AG04449 (cell line): Measurements from ENCODE around the gene ACMSD.

Experiments
- CTCF ChIA-PET: fragments of 350-600 bp; formaldehyde crosslinking; extraction: SDS; loops from one replicate; lab custom pipeline; 2021; ENCODE audit warnings: antibody characterized with exemption; lab: Yijun Ruan, JAX
- POLR2A ChIA-PET: fragments of 400-600, 350-600 bp; formaldehyde crosslinking; extraction: SDS; loops from one replicate; lab custom pipeline; 2020; ENCODE audit warnings: antibody characterized with exemption, inconsistent platforms; lab: Yijun Ruan, JAX
- DNase-seq: peaks from one replicate; pipeline ENCODE4 v3.0.0-alpha.2; 2010; ENCODE audit warnings: low read depth, low spot score
- H3K4me3 ChIP-seq: 2 replicates; pipeline ENCODE4 v1.5.1; 2011; ENCODE audit warnings: low read depth, mild to moderate bottlenecking, control low read depth, low read length
- TF ChIP-seq, protein P1 (sequence below): IDR thresholded peaks from one replicate; pipeline ENCODE4 v1.5.1; 2011; ENCODE audit warnings: mild to moderate bottlenecking, moderate library complexity, low read length, control low read depth, inconsistent platforms; ENCODE audit not compliant: insufficient read depth; ENCODE audit errors: missing control alignments

Gene ACMSD

DNA sequence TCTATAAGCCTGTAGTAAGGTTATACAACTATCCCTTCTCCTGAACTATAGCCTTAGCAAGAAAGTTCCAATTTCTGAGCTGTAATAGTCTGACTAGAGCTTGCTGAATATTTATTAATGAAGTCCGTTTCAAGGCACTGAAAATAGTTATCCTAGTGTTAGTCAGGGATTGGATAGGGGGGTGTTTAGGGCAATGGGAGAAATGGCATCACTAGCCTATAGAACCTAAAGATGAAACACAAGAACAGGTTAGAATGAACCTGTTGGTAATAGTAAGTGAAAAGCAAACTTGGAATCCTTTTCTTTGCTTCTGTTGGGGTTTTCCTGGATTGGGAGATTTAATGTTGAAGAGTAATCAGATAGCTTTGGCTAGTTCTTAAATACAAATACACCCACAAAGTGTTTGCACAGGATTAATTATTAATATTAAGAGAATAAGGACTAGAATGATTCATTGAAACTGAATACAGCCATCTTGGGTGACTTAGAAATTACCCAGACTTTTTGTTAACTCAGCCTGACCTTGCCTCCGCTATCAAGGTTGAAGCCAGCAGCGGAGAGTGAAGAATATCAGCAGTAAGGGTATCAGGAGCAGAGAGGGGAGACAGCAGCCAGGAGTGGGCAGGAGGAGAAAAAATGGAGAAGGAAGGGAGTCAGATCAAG lies 94.6 kb downstream of the ACMSD start:
- TF ChIP-seq, protein P1, sequence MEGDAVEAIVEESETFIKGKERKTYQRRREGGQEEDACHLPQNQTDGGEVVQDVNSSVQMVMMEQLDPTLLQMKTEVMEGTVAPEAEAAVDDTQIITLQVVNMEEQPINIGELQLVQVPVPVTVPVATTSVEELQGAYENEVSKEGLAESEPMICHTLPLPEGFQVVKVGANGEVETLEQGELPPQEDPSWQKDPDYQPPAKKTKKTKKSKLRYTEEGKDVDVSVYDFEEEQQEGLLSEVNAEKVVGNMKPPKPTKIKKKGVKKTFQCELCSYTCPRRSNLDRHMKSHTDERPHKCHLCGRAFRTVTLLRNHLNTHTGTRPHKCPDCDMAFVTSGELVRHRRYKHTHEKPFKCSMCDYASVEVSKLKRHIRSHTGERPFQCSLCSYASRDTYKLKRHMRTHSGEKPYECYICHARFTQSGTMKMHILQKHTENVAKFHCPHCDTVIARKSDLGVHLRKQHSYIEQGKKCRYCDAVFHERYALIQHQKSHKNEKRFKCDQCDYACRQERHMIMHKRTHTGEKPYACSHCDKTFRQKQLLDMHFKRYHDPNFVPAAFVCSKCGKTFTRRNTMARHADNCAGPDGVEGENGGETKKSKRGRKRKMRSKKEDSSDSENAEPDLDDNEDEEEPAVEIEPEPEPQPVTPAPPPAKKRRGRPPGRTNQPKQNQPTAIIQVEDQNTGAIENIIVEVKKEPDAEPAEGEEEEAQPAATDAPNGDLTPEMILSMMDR: no peak
- ChIA-PET CTCF (interaction anchor here (1.2 to 1.3 kb wide), 2 partner anchors 11 to 150 kb away, joined by 3 to 4 read pairs; no protein-coding TSS in a partner anchor), POLR2A (no interaction called here)
- DNase-seq: no peak
- no peak overlapping the region for H3K4me3 ChIP-seq

DNA sequence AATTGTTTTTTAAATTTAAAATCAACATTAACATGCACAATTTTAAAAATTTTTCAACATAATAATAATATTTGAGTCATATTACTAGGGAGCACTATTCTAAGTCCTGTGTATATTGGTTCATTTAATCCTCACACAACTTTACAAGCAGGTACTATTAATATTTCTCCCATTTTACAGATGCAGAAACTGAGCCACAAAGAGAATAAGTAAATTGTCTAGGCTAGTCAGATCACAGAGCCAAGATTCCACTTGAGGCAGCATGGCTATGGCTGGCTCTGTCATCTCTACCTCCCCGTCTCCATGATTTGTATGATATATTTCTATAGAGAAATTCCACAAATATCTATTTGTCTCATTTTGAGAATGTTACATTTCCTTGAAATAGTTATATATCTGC lies 95.3 kb downstream of the ACMSD start:
- CTCF ChIA-PET: no interaction called here
- TF ChIP-seq, protein P1: no peak
- no peak overlapping the region for H3K4me3 ChIP-seq
- POLR2A ChIA-PET: no interaction called here
- DNase-seq: no peak

DNA sequence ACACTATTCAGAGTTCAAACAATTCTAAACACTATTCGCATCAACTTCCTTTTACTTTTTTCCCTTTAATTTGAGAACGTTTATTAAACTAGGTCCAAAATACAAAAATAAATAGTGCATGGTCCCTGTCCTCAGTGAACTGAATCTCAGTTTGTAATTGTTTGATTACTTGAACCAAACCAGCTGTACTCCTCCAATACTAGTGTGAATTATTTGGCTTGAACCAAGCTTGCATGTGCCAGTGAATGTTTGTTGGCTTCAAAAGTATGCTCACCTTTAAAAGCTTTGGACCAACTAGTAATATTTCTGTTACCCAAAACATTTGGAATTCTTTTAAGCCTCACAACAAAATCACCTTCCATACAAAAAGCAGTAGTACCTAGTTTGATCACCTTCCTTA lies 95.7 kb downstream of the ACMSD start:
- no peak overlapping the region for H3K4me3 ChIP-seq
- CTCF ChIA-PET: no interaction called here
- POLR2A ChIA-PET: interaction anchor here (0.7 kb wide), 1 partner anchor 16 kb away, joined by 3 read pairs; no protein-coding TSS in a partner anchor
- no peak for DNase-seq
- TF ChIP-seq, protein P1: no peak

DNA sequence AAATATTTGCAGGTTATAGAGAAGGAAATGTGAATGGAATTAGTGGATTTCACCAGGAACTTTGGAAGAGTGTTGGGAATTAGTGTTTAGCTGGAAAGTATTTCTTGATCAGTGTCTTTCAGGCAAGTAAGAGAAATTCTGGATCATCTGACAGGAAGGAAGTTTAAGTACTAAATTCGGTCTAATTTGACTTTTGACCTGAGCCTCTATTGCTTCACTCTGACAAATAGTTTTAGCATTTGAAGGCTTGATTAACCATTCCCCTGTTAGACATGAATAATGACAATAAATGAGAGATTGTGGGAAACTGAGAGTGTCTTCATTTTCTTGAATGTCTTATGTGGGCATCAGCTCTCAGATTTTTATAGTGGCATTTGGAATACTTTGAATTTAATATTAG lies 96.2 kb downstream of the ACMSD start:
- TF ChIP-seq, protein P1: no peak
- ChIA-PET CTCF (no interaction called here), POLR2A (interaction anchor here (0.7 kb wide), 1 partner anchor 17 kb away, joined by 3 read pairs; no protein-coding TSS in a partner anchor)
- no peak overlapping the region for H3K4me3 ChIP-seq
- DNase-seq: no peak

DNA sequence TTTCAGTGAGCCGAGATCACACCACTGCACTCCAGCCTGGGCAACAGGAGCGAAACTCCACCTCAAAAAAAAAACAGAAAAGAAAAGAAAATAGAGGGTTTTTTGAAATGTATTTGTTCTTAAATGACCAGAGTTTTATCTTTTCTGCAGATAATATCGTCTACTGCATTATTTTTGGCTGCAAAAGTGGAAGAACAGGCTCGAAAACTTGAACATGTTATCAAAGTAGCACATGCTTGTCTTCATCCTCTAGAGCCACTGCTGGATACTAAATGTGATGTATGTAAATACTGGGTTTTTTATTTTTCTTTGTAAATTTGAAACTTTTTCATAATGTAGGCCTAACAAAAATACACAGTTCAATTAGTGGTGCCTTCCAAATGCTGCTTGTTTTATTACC lies 98.3 kb downstream of the ACMSD start:
- POLR2A ChIA-PET: no interaction called here
- no peak for DNase-seq
- CTCF ChIA-PET: no interaction called here
- TF ChIP-seq, protein P1: no peak
- no peak overlapping the region for H3K4me3 ChIP-seq

DNA sequence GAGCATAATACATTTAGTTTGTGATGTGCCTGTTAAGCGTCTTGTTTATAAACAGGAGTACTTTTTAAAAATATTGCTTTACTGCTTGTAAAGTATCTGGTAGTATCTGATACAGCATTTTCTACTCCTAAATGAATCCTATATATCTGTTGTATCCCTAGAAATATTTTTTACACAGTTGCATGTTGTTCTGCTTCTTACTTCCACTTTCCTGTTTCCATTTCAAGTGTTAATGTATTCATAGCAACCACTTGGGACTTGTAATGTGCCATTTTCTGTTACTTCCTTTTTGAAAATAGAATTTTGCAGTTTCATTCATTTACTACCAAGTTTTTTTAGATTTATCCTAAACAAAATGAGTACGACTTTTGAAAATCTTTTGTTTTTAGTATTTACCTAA lies 105.1 kb downstream of the ACMSD start:
- CTCF ChIA-PET: interaction anchor here (1.0 kb wide), 1 partner anchor 11 kb away, joined by 3 read pairs; no protein-coding TSS in a partner anchor
- POLR2A ChIA-PET: no interaction called here
- TF ChIP-seq, protein P1: no peak
- H3K4me3 ChIP-seq: no peak overlapping the region
- no peak for DNase-seq
